Measurements from ENCODE around the gene BABAM2.

The BABAM2 gene

GRCh38 chr2:28129955-28130695 is 239.6 kb downstream of the BABAM2 start:
- DNase-seq (ENCODE audit: low read depth) = no peak

- no peak for DNase-seq (ENCODE audit: low read depth)
These were observed 243.2 kb downstream of the BABAM2 start for GRCh38 chr2:28133778-28134177.

- no peak for DNase-seq (ENCODE audit: low read depth)
These were observed 243.8 kb downstream of the BABAM2 start for GRCh38 chr2:28134262-28134812.

- no peak for DNase-seq (ENCODE audit: low read depth)
These were observed 244.3 kb downstream of the BABAM2 start for GRCh38 chr2:28134857-28135256.

GRCh38 chr2:28135324-28135723 is 244.8 kb downstream of the BABAM2 start:
- DNase-seq (ENCODE audit: low read depth) = no peak

GRCh38 chr2:28135799-28136198 is 245.3 kb downstream of the BABAM2 start:
- no peak for DNase-seq (ENCODE audit: low read depth)

GRCh38 chr2:28136556-28136955 is 246.0 kb downstream of the BABAM2 start:
- no peak for DNase-seq (ENCODE audit: low read depth)

- DNase-seq (ENCODE audit: low read depth) = no peak
These were observed 246.7 kb downstream of the BABAM2 start for GRCh38 chr2:28137221-28137620.

- DNase-seq (ENCODE audit: low read depth) = no peak
These were observed 251.9 kb downstream of the BABAM2 start for GRCh38 chr2:28142386-28142785.

- no peak for DNase-seq (ENCODE audit: low read depth)
These were observed 257.5 kb downstream of the BABAM2 start for GRCh38 chr2:28148000-28148399.

GRCh38 chr2:28148566-28148965 is 258.0 kb downstream of the BABAM2 start:
- no peak for DNase-seq (ENCODE audit: low read depth)

- DNase-seq (ENCODE audit: low read depth) = no peak
These were observed 259.8 kb downstream of the BABAM2 start for GRCh38 chr2:28150236-28150915.

- DNase-seq (ENCODE audit: low read depth) = no peak
These were observed 260.5 kb downstream of the BABAM2 start for GRCh38 chr2:28150994-28151393.

- no peak for DNase-seq (ENCODE audit: low read depth)
These were observed 262.2 kb downstream of the BABAM2 start for GRCh38 chr2:28152585-28153280.

- no peak for DNase-seq (ENCODE audit: low read depth)
These were observed 263.3 kb downstream of the BABAM2 start for GRCh38 chr2:28153851-28154250.

GRCh38 chr2:28155086-28155485 is 264.6 kb downstream of the BABAM2 start:
- no peak for DNase-seq (ENCODE audit: low read depth)

- DNase-seq (ENCODE audit: low read depth) = no peak
These were observed 265.1 kb downstream of the BABAM2 start for GRCh38 chr2:28155627-28156026.

GRCh38 chr2:28158791-28159190 is 268.3 kb downstream of the BABAM2 start:
- no peak for DNase-seq (ENCODE audit: low read depth)

GRCh38 chr2:28160986-28161425 is 270.5 kb downstream of the BABAM2 start:
- no peak for DNase-seq (ENCODE audit: low read depth)

- DNase-seq (ENCODE audit: low read depth) = no peak
These were observed 270.9 kb downstream of the BABAM2 start for GRCh38 chr2:28161466-28161865.

- DNase-seq (ENCODE audit: low read depth) = no peak
These were observed 272.0 kb downstream of the BABAM2 start for GRCh38 chr2:28162564-28162963.

- no peak for DNase-seq (ENCODE audit: low read depth)
These were observed 272.5 kb downstream of the BABAM2 start for GRCh38 chr2:28163028-28163427.
